ENCODE data around the gene TNNT2. TPM values are rescaled to one million over a fixed set of nuclear protein-coding genes. Genes with fewer than 3 reads are reported as not detected.

TNNT2 gene
- total and polyA plus RNA-seq, 2 donors (not counting 1 experiment from before 2014, with no cell fraction given), result not detected

GRCh38 chr1:201384406-201384782 is 6.9 kb upstream of the TNNT2 start:
- intact Hi-C loops (cut with micrococcal nuclease), result no loop called here
- CTCF ChIA-PET, result interaction anchor here (1.0 to 1.3 kb wide), 2 partner anchors 20 to 25 kb away, joined by 3 read pairs; no protein-coding TSS in a partner anchor

More at GRCh38 chr1:201384406-201384782, 6.9 kb upstream of the TNNT2 start:
- no peaks in the 10 kb centered on the region for H3K4me1 ChIP-seq (ENCODE audit: control insufficient read depth in 2 of 2, insufficient read depth in 2 of 2, low read length in 2 of 2)
- no peaks in the 10 kb centered on the region for H3K9me3 Mint-ChIP-seq (ENCODE audit: insufficient read depth)
- H3K4me1 Mint-ChIP-seq, result no peaks in the 10 kb centered on the region
- TF ChIP-seq CTCF (IDR thresholded peaks at IDR 0.05) (no peak), EZH2 (IDR thresholded peaks at IDR 0.05; ENCODE audit: borderline replicate concordance, insufficient read depth, low read depth, low read length, poor library complexity, severe bottlenecking) (no peak)
- POLR2A ChIA-PET, result no interaction called here
- DNase-seq (no peak), ATAC-seq (ENCODE audit: low read depth) (no peak)
- no peak overlapping the region for H3K4me3 ChIP-seq (ENCODE audit: control extremely low read depth in 1 of 5, extremely low read depth in 1 of 5, insufficient read depth in 1 of 5, low read depth in 2 of 5, low read length in 4 of 5)
- no peak overlapping the region for H3K27ac Mint-ChIP-seq
- no peaks in the 10 kb centered on the region for H4K20me1 ChIP-seq (ENCODE audit: control insufficient read depth, insufficient read depth, low read length, poor library complexity, severe bottlenecking)
- 80% methylated on average over 4 of the region's 4 CpGs for WGBS (ENCODE audit: insufficient coverage)
- H3K27me3 Mint-ChIP-seq, result peaks cover 31% of the 10 kb centered on the region
- no peak overlapping the region for H3K4me3 Mint-ChIP-seq
- no peaks in the 10 kb centered on the region for H3K36me3 ChIP-seq (replicated peaks in 1 of 2; ENCODE audit: control extremely low read depth in 1 of 2, control insufficient read depth in 1 of 2, extremely low read depth in 1 of 2, insufficient read depth in 2 of 2, low read length in 1 of 2)
- H3K27me3 ChIP-seq (replicated peaks in 1 of 4; ENCODE audit: control extremely low read depth in 1 of 4, control insufficient read depth in 3 of 4, insufficient read depth in 4 of 4, low read length in 3 of 4), result peaks cover 0 to 14% (median 0%) of the 10 kb centered on the region in 4 experiments
- no peaks in the 10 kb centered on the region for H3K79me2 ChIP-seq (ENCODE audit: control insufficient read depth, insufficient read depth, low read length)
- H3K27ac ChIP-seq (ENCODE audit: low read length in 2 of 2), result no peak overlapping the region
- no peak overlapping the region for H3K4me2 ChIP-seq (replicated peaks; ENCODE audit: low read depth, low read length, poor library complexity, severe bottlenecking)
- H3K9ac ChIP-seq (ENCODE audit: low read length), result no peak overlapping the region
- H2AFZ ChIP-seq (ENCODE audit: insufficient read depth, low read depth, low read length, poor library complexity, severe bottlenecking), result no peak overlapping the region
- H3K9me3 ChIP-seq (ENCODE audit: control extremely low read depth in 1 of 3, control insufficient read depth in 2 of 3, insufficient read depth in 1 of 3, low read length in 2 of 3), result no peaks in the 10 kb centered on the region

Data from B cell (primary cell).